ENCODE measurements around the gene WDR77.

WDR77 gene

DNA sequence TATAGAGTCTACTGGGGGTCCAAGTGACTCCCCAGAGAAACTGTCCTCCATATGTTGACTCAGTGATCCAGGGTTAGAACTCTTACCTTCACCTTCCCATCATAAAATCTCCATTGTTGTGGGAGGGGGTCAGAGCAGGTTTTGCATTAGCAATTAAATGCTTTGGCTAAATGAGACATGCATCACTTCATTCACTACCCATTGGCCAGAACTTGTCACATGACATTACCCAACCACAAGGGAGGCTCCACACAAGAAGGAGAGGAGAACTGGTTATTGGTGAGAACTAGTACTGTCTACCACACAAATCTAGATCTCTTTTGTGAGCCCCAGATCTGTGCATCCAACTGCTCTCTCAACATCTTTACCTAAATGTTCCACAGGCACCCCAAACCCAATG is 20.5 kb upstream of the WDR77 start:
- DNase-seq (ENCODE audit: low spot score) = no peak

- no peak for DNase-seq (ENCODE audit: low spot score)
These were observed 19.7 kb upstream of the WDR77 start for GRCh38 chr1:111468717-111469100.

GRCh38 chr1:111467865-111468716 is 19.0 kb upstream of the WDR77 start:
- DNase-seq (ENCODE audit: low spot score) = no peak

DNA sequence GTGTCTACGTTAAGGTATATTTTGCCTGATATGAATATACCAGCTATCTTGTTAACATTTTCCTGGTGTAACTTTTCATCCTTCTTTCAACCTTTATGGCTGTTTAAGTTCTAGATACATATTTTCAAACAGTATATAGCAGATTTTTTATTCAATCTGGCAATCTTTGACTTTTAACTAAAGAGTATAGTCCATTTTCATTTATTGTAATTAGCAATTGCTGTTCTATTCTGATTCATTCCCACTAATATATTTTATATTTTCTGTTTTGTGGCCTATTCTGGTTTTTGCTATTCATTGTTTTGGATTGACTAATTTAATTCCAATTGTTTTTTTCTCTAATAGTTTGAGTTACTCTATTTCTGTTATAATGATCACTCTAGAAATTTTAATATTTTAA is 17.4 kb upstream of the WDR77 start:
- DNase-seq (ENCODE audit: low spot score) = no peak

- no peak for DNase-seq (ENCODE audit: low spot score)
These were observed 16.7 kb upstream of the WDR77 start for GRCh38 chr1:111465754-111466153.

GRCh38 chr1:111463029-111463683 is 14.1 kb upstream of the WDR77 start:
- no peak for DNase-seq (ENCODE audit: low spot score)

- no peak for DNase-seq (ENCODE audit: low spot score)
These were observed 13.4 kb upstream of the WDR77 start for GRCh38 chr1:111462370-111463028.

DNA sequence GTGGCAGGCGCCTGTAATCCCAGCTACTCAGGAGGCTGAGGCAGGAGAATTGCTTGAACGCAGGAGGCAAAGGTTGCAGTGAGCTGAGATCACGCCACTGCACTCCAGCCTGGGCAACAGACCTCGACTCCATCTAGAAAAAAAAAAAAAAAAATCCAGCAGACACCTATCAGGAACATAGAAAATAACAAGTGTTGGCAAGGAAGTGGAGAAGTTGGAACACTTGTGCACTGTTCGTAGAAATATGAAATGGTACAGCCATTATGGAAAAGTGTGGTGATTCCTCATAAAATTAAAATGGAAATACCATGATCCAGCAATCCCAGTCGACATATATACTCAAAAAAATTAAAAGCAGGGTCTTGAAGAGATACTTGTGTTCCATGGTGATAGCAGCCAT is 12.7 kb upstream of the WDR77 start:
- no peak for DNase-seq (ENCODE audit: low spot score)

DNA sequence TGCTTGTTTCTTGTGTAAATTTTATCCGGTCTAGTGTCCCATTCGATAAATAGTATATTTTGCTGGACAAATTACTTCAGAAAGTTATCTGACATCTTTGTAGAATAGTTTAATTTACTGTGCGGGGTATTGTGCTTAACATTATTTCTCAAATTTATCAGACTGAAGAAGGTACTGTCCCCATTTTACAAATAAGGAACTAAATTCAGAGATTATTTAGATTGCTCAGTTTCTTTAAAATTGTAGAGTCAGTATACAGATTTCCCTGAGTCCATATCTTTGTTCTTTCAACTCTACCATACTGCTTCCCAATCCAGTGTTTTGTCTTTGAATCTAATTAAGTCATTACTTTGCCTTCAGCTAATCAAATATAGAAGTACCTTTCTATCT is 6.6 kb upstream of the WDR77 start:
- no peak for DNase-seq (ENCODE audit: low spot score)

DNA sequence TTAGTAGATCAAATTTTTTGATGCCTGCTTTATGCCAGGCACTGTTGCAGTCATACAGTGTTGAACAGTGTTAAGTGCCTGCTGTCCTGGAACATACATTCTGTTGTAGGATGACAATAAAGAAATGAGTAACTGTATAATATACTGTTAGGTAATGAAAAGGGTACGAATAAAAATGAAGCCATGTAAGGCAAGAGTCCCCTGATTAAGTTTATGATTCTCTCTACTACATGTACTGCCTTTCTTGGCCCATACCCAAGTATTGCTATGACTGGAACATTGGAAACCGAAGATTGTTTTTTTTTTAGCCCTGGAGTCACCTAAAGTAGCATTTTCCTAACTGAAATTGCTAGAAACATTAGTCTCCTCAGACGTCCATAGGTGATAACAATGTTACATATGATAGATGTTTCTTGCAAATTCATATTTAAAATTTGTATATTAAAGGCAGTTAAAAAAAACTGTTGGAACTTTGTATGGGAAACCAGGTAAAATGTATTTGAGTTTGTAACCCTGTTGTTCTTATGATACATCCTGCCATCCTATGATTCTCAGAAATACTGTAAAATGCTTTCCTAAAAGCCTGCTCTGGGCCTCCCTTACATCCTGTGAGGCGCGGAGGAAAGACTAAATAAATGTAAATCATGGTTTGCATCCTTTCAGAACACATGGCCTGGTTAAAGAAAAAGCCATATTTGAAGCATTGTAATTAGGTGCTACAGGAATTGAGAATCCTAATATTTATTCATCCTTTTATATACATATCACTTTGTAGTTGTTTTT is 6.0 kb upstream of the WDR77 start:
- no peak for DNase-seq (ENCODE audit: low spot score)

GRCh38 chr1:111453706-111454105 is 4.7 kb upstream of the WDR77 start:
- DNase-seq (ENCODE audit: low spot score) = no peak

DNA sequence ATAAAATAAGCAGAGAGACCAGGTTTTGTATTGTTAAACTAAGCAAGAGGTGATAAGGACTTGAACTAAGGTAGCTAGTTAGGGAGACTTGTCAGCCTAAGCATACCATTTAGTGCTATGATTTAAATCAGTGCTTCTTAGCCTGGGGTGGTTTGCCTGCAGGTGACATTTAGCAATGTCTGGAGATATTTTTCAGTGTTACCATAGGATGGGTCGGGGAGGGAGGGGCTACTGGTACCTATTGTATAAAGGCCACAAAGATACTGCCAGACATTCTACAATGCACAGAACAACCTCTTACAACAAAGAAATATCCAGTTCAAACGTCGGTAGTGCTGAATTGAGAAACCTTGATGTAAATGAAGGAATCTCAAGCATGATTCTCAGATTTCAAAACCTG is 3.5 kb upstream of the WDR77 start:
- DNase-seq (ENCODE audit: low spot score) = no peak

DNA sequence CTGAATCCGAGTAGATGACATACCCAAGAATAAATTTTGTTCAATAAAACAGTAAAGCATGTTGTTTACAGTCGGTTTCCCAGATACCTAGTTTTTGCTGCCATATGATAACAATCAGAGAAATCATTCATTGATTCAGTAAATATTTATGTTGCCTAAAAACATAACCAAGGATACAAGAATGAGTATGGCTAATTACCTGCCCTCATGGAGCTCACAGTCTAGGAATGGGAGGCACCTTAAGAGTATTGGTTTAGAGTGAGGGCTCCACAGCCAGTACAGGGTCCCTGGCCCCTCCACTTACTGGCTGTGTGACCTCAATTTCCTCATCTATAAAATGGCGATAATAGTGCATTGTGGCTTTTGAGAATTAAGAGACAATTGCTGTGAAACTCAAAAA is 1.1 kb upstream of the WDR77 start:
- no peak for DNase-seq (ENCODE audit: low spot score)

GRCh38 chr1:111449703-111450017 is 604 bp upstream of the WDR77 start:
- DNase-seq (ENCODE audit: low spot score) = no peak

GRCh38 chr1:111448482-111448917 is 556 bp downstream of the WDR77 start:
- DNase-seq (ENCODE audit: low spot score) = no peak

DNA sequence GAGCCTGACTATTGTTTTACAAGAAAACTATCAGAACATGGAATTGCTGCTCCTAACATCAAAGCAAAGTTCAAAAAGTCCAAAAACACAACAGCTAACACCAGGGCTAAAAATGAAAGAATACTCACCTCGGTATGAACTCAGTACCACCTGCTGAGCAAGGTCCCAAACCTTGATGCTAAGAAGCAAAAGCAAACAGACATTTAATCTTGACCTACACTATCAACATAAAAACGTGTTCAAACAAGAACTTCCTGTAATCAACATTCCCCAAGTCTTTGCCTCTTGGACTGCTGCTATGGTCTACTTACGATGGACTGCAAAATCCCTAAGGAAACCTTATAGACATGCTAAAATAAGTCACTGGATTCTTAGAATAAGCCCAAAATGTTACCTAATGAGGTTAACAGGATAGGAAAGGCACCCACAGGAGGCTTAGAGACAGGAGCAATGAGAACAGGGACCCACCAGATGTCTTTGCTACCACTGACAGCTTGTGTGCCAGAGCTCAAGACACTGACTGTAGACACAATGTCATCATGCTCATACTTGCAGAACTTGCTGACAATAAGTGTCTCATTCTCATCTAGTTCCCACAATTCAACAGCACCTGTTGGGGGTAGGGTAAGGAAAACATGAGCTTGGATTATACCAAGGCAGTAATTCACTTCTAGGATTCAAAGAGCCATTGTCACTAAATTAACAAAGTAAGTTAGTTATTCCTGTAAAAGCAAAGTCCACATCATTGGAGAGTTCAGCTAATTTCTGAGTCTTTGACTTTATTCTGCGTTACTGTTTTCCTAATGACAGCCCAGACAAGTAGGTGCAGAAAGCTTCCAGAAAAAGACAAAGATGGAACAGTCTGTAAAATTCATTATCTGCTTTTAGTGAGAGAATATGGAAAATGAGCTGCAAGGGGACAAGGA is 1.8 kb downstream of the WDR77 start:
- no peak for DNase-seq (ENCODE audit: low spot score)

GRCh38 chr1:111446546-111446945 is 2.5 kb downstream of the WDR77 start:
- DNase-seq (ENCODE audit: low spot score) = no peak

DNA sequence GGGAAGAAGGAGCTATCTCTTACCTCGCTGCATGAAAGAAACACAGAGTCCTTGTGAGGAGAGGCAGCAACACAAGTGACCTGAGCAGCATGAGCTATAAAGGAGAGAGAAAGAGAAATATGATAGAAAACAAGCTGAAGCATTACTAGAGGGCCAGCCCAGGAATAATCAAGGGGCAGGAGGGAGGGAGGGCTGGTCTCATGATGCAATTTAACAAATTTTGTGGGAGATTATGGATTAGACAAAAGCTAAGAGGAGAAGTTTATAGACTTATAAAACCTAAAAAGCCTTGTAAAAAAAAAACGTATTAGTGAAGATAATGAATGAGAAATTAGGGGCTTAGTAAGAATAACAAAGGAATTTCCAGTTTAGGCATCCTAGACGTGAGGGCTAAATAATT is 5.0 kb downstream of the WDR77 start:
- no peak for DNase-seq (ENCODE audit: low spot score)

DNA sequence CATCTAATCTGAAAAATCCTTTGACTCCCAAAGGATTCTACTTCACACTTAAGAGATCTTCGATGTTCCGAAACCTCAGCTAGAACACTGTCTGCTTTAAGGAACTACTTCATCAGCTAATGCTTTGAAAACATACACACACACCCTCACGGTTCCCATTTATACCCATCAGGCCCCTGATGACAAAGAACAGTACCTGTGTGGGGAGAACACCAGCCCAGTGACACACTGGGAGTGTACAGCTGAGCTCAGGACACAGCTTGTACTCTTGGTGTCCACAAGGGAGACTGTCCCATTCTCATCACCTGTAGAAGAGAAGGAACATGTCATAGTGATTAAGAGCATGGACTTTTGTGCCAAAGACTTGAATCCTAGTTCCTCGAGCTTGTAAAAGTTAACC is 6.6 kb downstream of the WDR77 start:
- no peak for DNase-seq (ENCODE audit: low spot score)

DNA sequence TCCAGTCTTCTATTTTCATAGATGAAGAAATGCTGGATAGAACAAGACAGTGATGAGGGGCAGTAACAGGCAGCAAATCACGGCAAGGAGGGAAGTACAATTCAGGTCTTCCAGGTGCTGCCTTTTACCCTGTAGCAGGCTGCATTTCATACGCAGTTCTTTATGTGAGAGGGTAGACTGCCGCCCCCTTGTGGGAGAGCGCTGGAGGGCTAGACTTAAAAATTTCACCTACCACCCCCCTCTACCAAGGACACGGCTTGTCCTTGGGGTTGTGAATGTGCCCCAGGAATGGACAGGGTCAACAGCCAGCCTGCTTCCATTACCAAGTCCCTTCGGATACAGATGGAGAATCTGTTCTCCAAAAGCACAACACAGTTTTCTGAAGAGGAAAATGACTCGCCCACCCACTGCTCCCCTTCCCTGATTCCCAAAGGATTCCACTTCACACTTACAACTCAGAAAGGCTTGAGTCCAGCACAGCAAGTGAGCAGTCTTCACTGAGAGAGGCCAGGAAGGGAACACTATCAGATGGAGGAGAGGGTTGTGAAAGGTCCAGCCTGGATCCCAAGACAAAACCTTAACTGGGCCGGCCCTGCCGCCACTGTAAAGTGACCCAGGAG is 7.4 kb downstream of the WDR77 start:
- DNase-seq (ENCODE audit: low spot score) = no peak
